HG02610 (cell line): Measurements from ENCODE around the gene PWP1.

ENCODE experiments used
- ATAC-seq: cut with Tn5 transposase; IDR thresholded peaks from one replicate; pipeline ENCODE4 v1.9.1; 2021; ENCODE audit warnings: mild to moderate bottlenecking, moderate library complexity; ENCODE audit not compliant: unreplicated experiment

Gene PWP1

DNA sequence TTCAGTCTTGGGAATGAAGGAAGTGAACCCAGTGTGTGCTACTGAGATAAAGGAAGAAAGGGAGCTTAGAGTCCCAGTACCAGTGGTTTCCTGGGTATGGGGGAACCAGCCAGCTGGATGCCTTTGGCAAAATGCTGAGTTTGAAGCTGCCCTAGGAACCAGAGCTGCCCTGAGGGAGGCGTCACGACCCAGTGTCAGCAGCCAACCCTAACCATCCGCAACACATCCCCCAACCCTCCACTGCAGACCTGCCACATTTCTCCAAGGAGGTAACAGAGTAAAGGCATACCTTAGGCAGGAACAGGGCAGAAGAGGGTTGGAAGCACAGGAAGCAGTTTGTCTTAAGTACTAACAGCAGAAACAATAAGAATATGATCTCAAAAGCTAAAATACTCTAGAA, 46.8 kb downstream of the PWP1 start:
- ATAC-seq, result no peak

GRCh38 chr12:107734139-107734538, 48.5 kb downstream of the PWP1 start:
- ATAC-seq, result no peak

DNA sequence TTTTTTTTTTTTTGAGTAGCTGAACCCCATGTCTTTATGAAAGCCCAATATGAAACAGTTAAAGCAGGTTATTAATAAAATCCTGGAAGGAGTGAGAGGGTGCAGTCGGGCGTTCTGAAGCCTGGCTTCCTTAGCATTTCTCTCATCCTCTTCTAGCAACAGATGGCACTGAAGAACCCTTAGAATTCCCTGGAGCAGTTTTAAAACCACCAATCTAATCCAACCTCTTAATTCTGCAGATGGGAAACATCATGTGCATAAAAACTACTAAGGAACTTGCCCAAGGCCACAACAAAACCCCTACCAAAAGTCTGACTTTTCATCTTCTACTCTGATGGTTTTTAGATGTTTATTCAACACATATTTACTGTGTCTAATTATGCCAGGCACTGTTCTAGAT, 50.2 kb downstream of the PWP1 start:
- no peak for ATAC-seq

DNA sequence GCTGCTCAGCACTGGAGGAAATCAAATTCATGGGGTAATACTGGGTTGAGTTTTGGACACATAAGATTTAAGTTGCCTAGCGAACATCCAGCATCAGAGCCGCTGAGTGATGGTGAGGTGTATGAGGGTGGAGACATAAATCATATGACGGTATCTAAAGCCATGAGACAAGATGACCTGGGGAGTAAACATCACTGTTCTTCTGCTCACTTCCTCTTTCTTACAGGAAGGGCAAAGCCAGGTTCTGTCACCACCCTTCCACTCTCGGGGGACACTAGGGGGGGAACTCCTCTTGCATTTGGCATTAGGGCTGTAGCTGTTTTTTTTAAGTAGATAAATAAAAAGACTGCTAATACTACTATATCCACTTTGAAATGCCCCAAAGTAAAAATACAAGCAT, 51.3 kb downstream of the PWP1 start:
- peak; percentile 80 for ATAC-seq

- no peak for ATAC-seq
Observed at GRCh38 chr12:107748472-107748871, 62.9 kb downstream of the PWP1 start.

DNA sequence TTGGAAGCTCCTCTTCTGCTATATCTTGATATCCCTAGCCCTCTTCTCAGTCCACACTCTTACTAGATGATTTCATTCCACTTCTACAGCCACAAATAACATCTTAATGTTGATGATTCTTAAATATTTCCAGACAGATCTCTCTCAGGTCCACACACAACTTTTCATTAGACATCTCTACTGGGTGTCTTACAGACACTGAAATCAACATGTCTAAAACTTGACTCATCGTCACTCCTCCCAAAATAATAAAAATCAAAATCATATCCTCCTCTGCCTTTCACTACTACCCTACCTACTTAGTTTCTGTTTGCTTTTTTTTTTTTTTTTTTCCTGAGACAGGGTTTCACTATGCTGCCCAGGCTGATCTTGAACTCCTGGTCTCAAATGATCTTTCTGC, 63.5 kb downstream of the PWP1 start:
- ATAC-seq, result no peak

- no peak for ATAC-seq
Observed at GRCh38 chr12:107759410-107759809, 73.8 kb downstream of the PWP1 start.

- ATAC-seq, result peak; percentile 15
Observed at GRCh38 chr12:107760207-107760808, 74.7 kb downstream of the PWP1 start.

DNA sequence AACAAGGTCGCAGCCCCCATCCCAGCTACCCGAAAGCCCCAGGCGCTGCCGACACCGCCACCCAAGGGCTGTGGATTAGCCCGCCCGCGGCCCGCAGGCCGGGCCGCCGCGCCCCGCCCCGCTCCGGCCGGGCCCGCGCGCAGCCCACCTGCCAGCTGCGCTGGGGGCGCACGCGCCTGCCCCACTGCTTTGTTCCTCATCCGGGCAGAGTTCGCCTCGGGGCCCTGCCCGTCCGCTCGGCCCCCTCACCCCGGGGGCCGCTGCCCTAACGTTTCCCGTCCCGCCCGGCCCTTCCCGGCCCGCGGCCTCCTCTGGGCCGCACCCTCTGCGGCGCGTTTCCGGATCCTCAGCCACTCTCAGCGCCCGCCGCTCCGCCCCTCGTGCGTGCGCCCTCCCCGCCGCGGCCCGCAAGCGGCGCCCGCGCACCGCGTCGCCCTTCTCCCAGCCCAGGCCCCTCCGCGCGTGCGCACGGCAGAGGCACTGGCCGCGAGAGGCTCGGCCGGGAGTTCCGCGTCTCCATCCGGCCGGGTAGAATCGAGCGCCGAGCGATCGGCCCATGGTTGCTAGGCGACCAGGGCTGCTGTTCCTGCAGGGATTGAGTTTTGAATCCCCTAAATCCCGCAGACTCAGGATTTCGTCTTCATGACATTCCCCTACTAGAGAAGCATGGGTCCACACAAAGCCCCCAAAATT, 75.4 kb downstream of the PWP1 start, which contains the start of gene PRDM4:
TSS of gene PRDM4 (minus strand) at position 329 of the 693 bp plus-strand sequence. CDS start 622 bp downstream, outside the sequence.
- peak; percentile 93 for ATAC-seq

GRCh38 chr12:107761502-107761904, 75.9 kb downstream of the PWP1 start:
- ATAC-seq, result no peak
